HG02884 (cell line): ENCODE data around the gene RPL38.

Source experiments
- ATAC-seq: cut with Tn5 transposase; IDR thresholded peaks from one replicate; pipeline ENCODE4 v1.9.1; 2021; ENCODE audit warnings: mild to moderate bottlenecking, moderate library complexity; ENCODE audit not compliant: unreplicated experiment

The RPL38 gene

DNA sequence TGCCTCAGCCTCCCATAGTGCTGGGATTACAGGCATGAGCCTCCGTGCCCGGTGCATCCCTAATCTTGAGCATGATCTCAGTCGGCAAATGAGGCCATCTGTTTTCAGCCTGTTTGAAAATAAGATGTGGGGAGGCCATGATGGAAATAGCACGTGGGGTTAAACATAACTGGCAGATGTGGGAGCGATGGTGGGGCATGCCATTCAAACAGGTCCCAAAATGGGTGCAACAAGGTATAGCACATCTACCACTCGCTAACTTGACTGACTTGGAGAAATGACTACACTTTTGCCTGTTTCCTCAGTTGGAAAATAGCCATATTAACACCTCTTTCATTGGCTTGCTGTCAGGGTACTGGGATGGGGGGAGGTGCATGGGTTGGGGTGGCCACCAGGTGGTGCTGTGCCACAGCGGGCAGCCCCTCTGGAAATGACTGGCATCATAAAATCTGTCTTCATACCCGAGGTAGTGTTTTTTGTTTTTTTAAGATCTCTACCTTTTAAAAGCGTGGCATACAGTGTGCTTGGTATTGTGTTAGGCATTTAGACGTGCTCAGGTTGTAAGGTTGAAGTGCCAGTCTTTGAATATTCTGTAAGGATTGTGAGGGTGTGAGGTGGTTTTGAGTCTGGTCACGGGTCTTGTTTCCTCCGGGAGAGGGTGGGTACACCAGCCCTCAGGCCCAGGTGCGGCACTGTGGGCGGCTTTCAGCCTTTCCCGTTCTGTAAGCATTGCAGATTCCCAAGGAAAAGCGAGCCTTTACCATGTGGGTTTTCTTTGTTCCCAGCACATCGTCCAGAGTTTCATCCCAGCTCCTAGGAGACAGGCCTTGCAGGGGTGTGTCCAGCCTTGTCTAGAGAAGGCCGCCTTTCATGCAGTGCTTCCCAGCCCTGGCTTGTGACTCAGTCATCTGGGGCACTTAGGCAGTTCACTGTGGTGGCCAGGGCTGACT is 7.0 kb downstream of the RPL38 start:
- no peak for ATAC-seq

DNA sequence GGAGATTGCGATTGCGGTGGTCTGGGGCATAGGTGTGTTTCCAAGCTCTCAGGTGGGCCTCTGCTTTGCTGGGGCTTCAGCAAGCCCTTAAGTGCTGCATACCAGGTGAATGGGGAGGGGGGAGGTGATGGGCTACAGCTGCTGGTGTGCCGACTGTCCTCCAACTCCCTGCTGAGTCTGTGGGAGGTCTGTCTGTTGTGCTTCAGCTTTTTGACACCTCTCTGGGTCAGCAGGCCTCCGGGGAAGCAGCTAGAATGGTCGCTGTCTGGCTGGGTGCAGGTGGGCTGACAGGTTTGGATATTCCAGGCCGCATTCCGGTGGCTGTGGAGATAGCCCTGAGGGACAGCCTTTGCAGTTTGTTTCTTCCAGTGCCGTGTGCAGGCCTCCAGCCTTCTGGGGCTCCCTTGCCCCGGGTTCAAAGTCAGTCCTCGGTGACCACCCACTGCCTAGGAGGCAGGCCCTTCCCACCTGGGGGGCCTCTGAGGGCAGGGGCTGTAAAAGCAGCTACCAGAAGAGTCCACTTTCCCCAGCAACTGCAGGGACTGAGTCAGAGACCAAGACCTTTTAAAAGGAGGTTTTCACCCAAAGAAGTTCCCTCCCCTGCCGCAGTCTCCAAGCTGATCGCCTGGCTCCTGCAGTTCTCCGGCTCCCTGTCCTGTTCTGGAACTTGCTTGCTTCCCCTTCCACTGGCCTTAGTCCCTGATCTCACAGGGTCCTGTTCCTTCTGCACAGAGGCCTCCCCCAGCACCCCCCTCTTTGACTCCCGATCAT is 7.8 kb downstream of the RPL38 start:
- ATAC-seq, result no peak

DNA sequence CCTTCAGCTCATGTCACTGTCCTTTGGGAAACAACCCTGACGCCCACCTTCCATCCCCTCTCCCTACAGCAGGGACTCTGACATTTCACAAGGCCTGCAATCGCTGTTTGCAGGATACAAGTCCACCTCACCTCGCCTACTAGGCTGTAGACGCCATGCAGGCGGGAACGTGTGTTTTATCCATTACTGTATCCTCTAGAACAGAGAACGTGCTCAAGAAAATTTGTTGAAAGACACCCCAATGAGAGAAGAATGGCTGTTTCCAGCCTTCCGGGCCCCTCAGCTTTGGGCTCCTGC is 8.4 kb downstream of the RPL38 start:
- ATAC-seq, result no peak

DNA sequence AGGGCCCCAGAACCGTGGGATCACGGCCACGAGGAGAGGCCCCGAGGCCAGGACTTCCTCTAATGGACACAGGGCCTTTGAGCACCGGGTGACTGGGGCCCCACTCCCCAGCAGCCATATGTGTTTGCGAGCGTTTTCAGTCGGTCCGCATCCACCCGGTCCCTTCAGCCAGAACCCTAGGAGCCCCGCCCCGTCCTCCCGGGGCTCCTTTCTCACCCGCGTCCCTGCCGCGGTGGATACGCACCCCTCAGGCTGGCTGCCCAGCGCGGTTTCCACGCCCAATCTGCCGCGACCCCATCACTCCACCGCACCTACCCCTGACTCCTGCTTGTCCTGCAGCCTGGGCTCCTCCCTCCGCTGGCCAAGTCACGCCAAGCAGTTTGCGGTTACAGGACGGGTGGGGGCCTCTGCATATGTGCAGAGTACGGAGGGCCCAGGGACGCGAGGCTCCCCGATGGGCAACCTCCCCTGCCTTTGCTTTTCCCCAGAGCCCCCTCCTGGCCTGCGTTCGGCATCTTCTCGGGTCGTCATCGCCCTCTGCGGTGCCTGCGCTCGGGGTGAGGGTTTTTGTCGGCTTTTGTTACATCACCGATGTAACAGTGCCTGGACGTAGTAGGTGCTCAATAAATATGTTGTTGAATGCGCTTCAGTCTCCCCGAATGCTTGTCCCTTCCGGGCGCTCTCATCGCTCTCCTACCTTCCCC is 8.9 kb downstream of the RPL38 start:
- peak; percentile 12 for ATAC-seq

DNA sequence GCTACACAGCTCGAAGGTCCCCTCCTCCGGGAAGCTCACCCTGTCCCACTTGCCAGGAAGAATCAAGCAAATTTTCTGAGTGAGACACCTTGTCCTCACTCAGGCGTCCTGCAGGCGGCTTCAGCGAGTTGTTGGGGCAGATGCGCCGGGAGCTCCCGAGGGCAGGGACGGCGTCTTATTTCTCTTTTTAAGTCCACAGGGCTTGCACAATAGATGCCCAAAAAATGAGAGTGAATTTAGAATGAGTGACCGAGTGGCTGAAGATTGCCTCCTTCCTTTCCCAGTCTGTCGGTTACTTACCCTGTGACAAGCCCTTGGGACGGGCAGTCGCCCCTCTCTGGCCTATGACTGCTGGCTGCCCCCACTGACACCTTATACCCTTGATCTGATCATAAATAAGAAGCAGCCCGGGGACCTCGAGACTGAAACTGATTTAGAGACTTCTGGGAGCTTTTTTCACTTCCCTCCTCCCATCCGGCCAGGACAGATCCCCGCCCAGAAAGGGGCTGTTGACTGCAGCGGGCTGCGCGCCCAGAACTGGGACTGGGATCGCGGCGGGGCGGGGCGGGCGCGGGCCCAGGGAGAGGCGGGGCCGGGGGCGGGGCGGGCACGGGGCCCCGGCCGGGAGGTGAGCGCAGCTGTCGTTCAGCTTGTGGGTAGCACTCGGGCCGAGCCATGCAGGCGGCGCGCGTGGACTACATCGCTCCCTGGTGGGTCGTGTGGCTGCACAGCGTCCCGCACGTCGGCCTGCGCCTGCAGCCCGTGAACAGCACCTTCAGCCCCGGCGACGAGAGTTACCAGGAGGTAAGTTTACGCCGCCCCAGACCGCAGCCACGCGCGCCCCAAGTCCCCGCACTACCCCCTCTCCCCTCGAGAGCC is 9.7 kb downstream of the RPL38 start, which contains the start of gene TTYH2:
TSS of gene TTYH2 (plus strand) at position 659 of the 879 bp plus-strand sequence. CDS start at position 676, 17 bp downstream.
- ATAC-seq, result peak; percentile 47

GRCh38 chr17:74213861-74214391 is 10.4 kb downstream of the RPL38 start:
- no peak for ATAC-seq

DNA sequence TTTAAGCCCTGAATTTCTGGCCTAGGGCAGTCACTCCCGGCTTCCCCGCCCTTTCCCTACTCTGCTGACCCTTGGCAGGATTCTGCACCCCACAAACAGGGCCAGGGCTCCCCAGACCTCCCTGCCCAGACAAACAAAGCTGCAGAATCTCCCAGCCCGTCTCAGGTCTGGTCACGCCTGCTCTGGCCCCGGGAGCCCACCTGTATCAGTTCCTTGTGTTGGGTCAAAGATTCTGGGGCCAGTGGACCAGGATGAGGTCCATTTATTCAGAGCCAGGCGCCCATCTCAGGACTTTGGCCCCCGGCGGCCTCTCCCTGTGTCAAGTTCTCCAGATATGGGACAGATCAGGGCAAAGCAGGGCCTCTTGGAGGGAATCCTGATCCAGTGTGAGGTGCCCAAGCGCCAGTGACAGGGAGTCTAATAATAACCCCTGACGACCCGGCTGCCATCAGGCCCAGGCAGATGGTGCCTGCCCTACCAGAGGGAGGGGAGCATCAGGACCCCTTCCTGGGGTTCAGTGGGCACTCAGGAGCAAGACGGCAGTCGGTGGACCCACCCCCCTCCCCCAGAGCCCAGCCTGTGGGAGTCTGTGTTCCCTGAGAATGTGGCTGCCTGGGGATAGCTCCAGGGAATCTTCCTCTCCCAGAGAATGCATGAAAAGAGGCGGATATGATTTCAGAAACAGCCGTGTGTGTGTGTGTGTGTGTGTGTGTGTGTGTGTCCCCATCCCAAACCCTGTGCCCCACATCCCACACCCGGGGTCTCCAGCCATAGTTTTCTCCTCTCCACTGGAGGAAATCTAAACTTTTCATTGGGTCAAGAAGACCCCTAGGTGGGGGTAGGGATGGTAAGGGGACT is 11.2 kb downstream of the RPL38 start:
- no peak for ATAC-seq

DNA sequence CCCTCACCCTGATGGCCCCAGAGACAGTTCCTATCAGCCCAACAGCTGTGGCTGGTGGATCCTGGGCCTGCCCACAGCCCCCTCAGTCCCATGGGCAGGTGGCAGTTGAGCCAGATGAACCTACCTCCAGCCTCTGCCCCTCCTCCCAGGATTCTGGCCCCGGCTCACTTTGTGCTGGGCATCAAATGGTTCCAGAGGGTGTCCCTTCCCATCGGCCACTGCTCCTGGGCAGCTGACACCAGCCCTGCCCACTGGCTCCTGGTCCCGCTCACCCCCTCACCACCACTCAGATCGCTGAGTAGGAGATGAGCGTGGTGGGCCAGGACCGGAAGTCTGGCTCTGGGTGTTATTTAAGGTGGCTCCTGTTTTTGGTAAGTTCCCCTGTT is 11.9 kb downstream of the RPL38 start:
- ATAC-seq, result no peak

GRCh38 chr17:74216505-74216904 is 13.0 kb downstream of the RPL38 start:
- no peak for ATAC-seq

- no peak for ATAC-seq
These were observed 13.7 kb downstream of the RPL38 start for GRCh38 chr17:74217037-74217730.

GRCh38 chr17:74217888-74218287 is 14.4 kb downstream of the RPL38 start:
- ATAC-seq, result no peak

DNA sequence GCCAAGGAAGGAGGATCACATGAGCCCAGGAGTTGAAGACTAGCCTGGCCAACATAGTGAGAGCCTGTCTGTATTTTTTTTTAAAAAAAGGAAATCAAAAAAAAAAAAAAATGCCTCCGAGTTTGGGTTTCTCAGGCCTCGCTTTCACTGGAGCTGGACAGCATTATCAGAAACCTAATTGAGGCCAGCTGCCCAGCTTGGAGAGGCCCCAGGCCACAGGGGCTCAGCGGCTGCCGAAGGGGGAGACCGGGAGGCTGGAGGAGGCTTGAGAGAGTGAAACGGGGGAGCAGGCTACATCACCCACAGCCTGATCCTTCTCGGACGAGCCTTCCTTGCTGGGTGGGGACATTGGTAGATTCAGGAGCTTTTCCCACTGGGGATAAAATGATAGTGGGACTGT is 15.0 kb downstream of the RPL38 start:
- no peak for ATAC-seq

GRCh38 chr17:74219576-74220133 is 16.2 kb downstream of the RPL38 start:
- ATAC-seq, result no peak

DNA sequence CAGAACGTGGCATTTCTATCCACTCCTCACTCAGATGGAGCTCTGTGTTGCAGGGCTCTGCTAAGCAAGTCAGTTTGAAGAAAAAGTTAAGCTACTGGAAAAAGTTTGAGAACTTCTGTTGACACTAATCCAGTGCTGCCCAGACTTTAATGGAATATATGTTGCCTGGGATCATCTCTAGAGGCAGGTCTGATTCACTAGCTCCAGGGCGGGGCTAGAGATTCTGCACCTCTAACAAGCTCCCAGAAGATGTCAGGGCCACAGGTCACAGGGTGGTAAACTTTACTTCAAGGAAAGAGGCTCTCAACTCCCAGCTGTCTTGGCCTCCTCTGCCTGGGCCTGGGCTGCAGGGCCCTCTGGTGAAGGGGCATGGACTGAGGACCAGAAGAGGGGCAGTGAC is 16.7 kb downstream of the RPL38 start:
- ATAC-seq, result no peak

- no peak for ATAC-seq
These were observed 17.7 kb downstream of the RPL38 start for GRCh38 chr17:74220946-74221818.

DNA sequence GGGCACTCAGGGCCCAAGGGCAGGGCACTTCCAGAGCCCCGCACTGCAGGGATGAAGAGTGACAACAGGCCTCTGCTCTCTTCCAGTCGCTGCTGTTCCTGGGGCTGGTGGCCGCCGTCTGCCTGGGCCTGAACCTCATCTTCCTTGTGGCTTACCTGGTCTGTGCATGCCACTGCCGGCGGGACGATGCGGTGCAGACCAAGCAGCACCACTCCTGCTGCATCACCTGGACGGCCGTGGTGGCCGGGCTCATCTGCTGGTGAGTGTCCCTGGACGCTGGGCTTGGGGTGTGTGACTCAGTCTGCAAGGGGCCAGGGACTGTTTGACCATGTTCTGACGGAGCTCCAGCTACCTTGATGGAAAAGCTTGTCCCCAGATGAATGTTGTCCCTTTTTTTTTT is 18.9 kb downstream of the RPL38 start:
- no peak for ATAC-seq

- ATAC-seq, result no peak
These were observed 20.4 kb downstream of the RPL38 start for GRCh38 chr17:74223901-74224300.
